Measurements from ENCODE around the gene FRMD4A. TPM values are rescaled to one million over a fixed set of nuclear protein-coding genes. Genes with fewer than 3 reads are reported as not detected.

The FRMD4A gene
- total RNA-seq, 1 experiment from 2014 or later = 7.1 TPM

GRCh38 chr10:13701157-13701919 lies 629.4 kb downstream of the FRMD4A start:
- H3K4me2 ChIP-seq (ENCODE audit: low read length) = no peak overlapping the region
- ATAC-seq (no peak), DNase-seq (no peak)
- ChIA-PET CTCF (no interaction called here), POLR2A (ENCODE audit: unreplicated experiment) (no interaction called here)
- H3K27ac ChIP-seq (ENCODE audit: low read length) = no peak overlapping the region
- H3K4me3 ChIP-seq (ENCODE audit: low read length) = no peak overlapping the region
- no peak overlapping the region for H2AFZ ChIP-seq (ENCODE audit: low read length)
- no peaks in the 10 kb centered on the region for H3K9me2 ChIP-seq (replicated peaks; ENCODE audit: low read length)
- no peak for TF ChIP-seq CTCF (conservative IDR thresholded peaks at IDR 0.05; ENCODE audit: low read depth, low read length)
- no peak for TF ChIP-seq EZH2phosphoT487 (IDR thresholded peaks at IDR 0.05; ENCODE audit: borderline replicate concordance, low read length)
- TF ChIP-seq EZH2 (IDR thresholded peaks at IDR 0.05; ENCODE audit: low read length, unreplicated experiment) = no peak
- no peaks in the 10 kb centered on the region for H3K9me3 ChIP-seq (ENCODE audit: low read length)
- no peaks in the 10 kb centered on the region for H3K27me3 ChIP-seq (ENCODE audit: low read length)
- BruUV-seq (replicated peaks) = no TSS peak
- no peak overlapping the region for H3K9ac ChIP-seq (ENCODE audit: low read length)
- H3K4me1 ChIP-seq (ENCODE audit: insufficient read depth, low read length) = no peaks in the 10 kb centered on the region
- no peaks in the 10 kb centered on the region for H3K79me2 ChIP-seq (ENCODE audit: low read length)
- intact Hi-C loops (cut with micrococcal nuclease) = no loop called here
- no peaks in the 10 kb centered on the region for H3F3A ChIP-seq (ENCODE audit: low read length, unreplicated experiment)
- H3K36me3 ChIP-seq (ENCODE audit: low read depth, low read length) = no peaks in the 10 kb centered on the region
- no peaks in the 10 kb centered on the region for H4K20me1 ChIP-seq (ENCODE audit: low read length)

- intact Hi-C loops (cut with micrococcal nuclease) = no loop called here
- H4K20me1 ChIP-seq (ENCODE audit: low read length) = no peaks in the 10 kb centered on the region
- no peaks in the 10 kb centered on the region for H3K9me3 ChIP-seq (ENCODE audit: low read length)
- H3K4me1 ChIP-seq (ENCODE audit: insufficient read depth, low read length) = no peaks in the 10 kb centered on the region
- no peak overlapping the region for H3K27ac ChIP-seq (ENCODE audit: low read length)
- no peak overlapping the region for H3K9ac ChIP-seq (ENCODE audit: low read length)
- DNase-seq = no peak
- no TSS peak for BruUV-seq (replicated peaks)
- H3F3A ChIP-seq (ENCODE audit: low read length, unreplicated experiment) = no peaks in the 10 kb centered on the region
- no peak for ATAC-seq
- H3K4me2 ChIP-seq (ENCODE audit: low read length) = no peak overlapping the region
- ChIA-PET POLR2A (ENCODE audit: unreplicated experiment) (no interaction called here), CTCF (no interaction called here)
- H3K27me3 ChIP-seq (ENCODE audit: low read length) = no peaks in the 10 kb centered on the region
- H2AFZ ChIP-seq (ENCODE audit: low read length) = no peak overlapping the region
- no peak overlapping the region for H3K4me3 ChIP-seq (ENCODE audit: low read length)
- H3K79me2 ChIP-seq (ENCODE audit: low read length) = no peaks in the 10 kb centered on the region
- no peaks in the 10 kb centered on the region for H3K36me3 ChIP-seq (ENCODE audit: low read depth, low read length)
- TF ChIP-seq EZH2 (IDR thresholded peaks at IDR 0.05; ENCODE audit: low read length, unreplicated experiment) (no peak), EZH2phosphoT487 (IDR thresholded peaks at IDR 0.05; ENCODE audit: borderline replicate concordance, low read length) (no peak), CTCF (conservative IDR thresholded peaks at IDR 0.05; ENCODE audit: low read depth, low read length) (no peak)
- no peaks in the 10 kb centered on the region for H3K9me2 ChIP-seq (replicated peaks; ENCODE audit: low read length)
These were observed 630.1 kb downstream of the FRMD4A start for GRCh38 chr10:13700473-13701144.

- POLR2A ChIA-PET (ENCODE audit: unreplicated experiment) = no interaction called here
- no peak overlapping the region for H2AFZ ChIP-seq (ENCODE audit: low read length)
- BruUV-seq (replicated peaks) = no TSS peak
- no peak for DNase-seq
- no peak overlapping the region for H3K4me3 ChIP-seq (ENCODE audit: low read length)
- H4K20me1 ChIP-seq (ENCODE audit: low read length) = no peaks in the 10 kb centered on the region
- H3K9me2 ChIP-seq (replicated peaks; ENCODE audit: low read length) = no peaks in the 10 kb centered on the region
- no peak for ATAC-seq
- no peak overlapping the region for H3K9ac ChIP-seq (ENCODE audit: low read length)
- no peaks in the 10 kb centered on the region for H3K4me1 ChIP-seq (ENCODE audit: insufficient read depth, low read length)
- no peak for TF ChIP-seq EZH2 (IDR thresholded peaks at IDR 0.05; ENCODE audit: low read length, unreplicated experiment)
- no peak for TF ChIP-seq EZH2phosphoT487 (IDR thresholded peaks at IDR 0.05; ENCODE audit: borderline replicate concordance, low read length)
- no peak for TF ChIP-seq CTCF (conservative IDR thresholded peaks at IDR 0.05; ENCODE audit: low read depth, low read length)
- no peaks in the 10 kb centered on the region for H3K79me2 ChIP-seq (ENCODE audit: low read length)
- intact Hi-C loops (cut with micrococcal nuclease) = no loop called here
- CTCF ChIA-PET = no interaction called here
- no peak overlapping the region for H3K27ac ChIP-seq (ENCODE audit: low read length)
- H3K27me3 ChIP-seq (ENCODE audit: low read length) = no peaks in the 10 kb centered on the region
- H3K9me3 ChIP-seq (ENCODE audit: low read length) = no peaks in the 10 kb centered on the region
- H3K36me3 ChIP-seq (ENCODE audit: low read depth, low read length) = no peaks in the 10 kb centered on the region
- H3F3A ChIP-seq (ENCODE audit: low read length, unreplicated experiment) = no peaks in the 10 kb centered on the region
- no peak overlapping the region for H3K4me2 ChIP-seq (ENCODE audit: low read length)
These were observed 631.5 kb downstream of the FRMD4A start for GRCh38 chr10:13699216-13699615.
